Prostate gland (tissue), 2 donors: ENCODE results near the gene PALB2.

Source experiments
- CTCF ChIP-seq, 4 experiments: fragments of 200-600 bp in 2 of 4; fragments of 450-650 bp in 2 of 4; sonication (generic) in 2 of 4; IDR thresholded peaks; 1 replicate in 3 of 4; 2 replicates in 1 of 4; pipeline ENCODE4 v1.5.1; 2016 to 2019; ENCODE audit warnings: antibody characterized with exemption in 4 of 4, mild to moderate bottlenecking in 2 of 4, moderate library complexity in 2 of 4
- POLR2A ChIP-seq: fragments of 450-650 bp; IDR thresholded peaks from one replicate; pipeline ENCODE4 v1.6.1; 2016; ENCODE audit warnings: antibody characterized with exemption, mild to moderate bottlenecking
- POLR2AphosphoS5 ChIP-seq: sonication (generic); formaldehyde crosslinking; IDR thresholded peaks from one replicate; pipeline ENCODE4 v1.6.1; 2017; ENCODE audit warnings: antibody characterized with exemption

GRCh38 chr16:23682181-23682580 lies 41.1 kb upstream of the PALB2 start:
- TF ChIP-seq CTCF (IDR thresholded peaks at IDR 0.05) (no peak), POLR2AphosphoS5 (no peak), POLR2A (no peak)
